ENCODE measurements around the gene PRKAG3. TPM values are rescaled to one million over a fixed set of nuclear protein-coding genes. Genes with fewer than 3 reads are reported as not detected.

The PRKAG3 gene
- total and polyA plus RNA-seq, 2 experiments from 2014 or later, result not detected

GRCh38 chr2:218872645-218873358 is 41.2 kb upstream of the PRKAG3 start:
- Mint-ChIP-seq H3K27ac (no peak overlapping the region), H3K4me3 (peak overlapping the region; percentile 43), H3K36me3 (ENCODE audit: low read depth) (no peaks in the 10 kb centered on the region; the same call in 2 of the 3 replicates), H3K9me3 (peaks cover 6% of the 10 kb centered on the region; the same call in 2 of the 3 replicates), H3K4me1 (peaks cover 20% of the 10 kb centered on the region), H3K27me3 (ENCODE audit: insufficient read depth, low read depth, poor library complexity) (peaks cover 100% of the 10 kb centered on the region)
- H3K4me3 ChIP-seq, result peak overlapping the region; percentile 36; the same call in 1 of the 2 replicates
- peak overlapping the region; percentile 48; the same call in 1 of the 2 replicates for H3K4me2 ChIP-seq
- DNase-seq (ENCODE audit: low spot score), result peak; percentile 80
- peaks cover 100% of the 10 kb centered on the region for H3K27me3 ChIP-seq (ENCODE audit: insufficient read depth)
- no peak overlapping the region for H2AFZ ChIP-seq
- TF ChIP-seq CTCF (conservative IDR thresholded peaks at IDR 0.05; ENCODE audit: low read depth in 2 of 2) (peak in 1 of 2 experiments; percentile 16; a peak in 1 of 4 replicates), EZH2 (IDR thresholded peaks at IDR 0.05; ENCODE audit: low read depth, unreplicated experiment) (peak; percentile 96), STAT1 (IDR thresholded peaks at IDR 0.05; ENCODE audit: unreplicated experiment) (no peak)
- H3K36me3 ChIP-seq (ENCODE audit: insufficient read depth), result no peaks in the 10 kb centered on the region
- peaks cover 9% of the 10 kb centered on the region; the same call in 1 of the 2 replicates for H3K4me1 ChIP-seq (ENCODE audit: insufficient read depth)
- no peak overlapping the region for H3K27ac ChIP-seq (ENCODE audit: low read depth)
- no peaks in the 10 kb centered on the region for H3K9me2 ChIP-seq (ENCODE audit: insufficient read depth)
- ATAC-seq, result peak; percentile 73
- H3F3A ChIP-seq (replicated peaks; ENCODE audit: low read depth), result no peaks in the 10 kb centered on the region
- H3K79me2 ChIP-seq (replicated peaks; ENCODE audit: insufficient read depth), result no peaks in the 10 kb centered on the region
- peaks cover 23% of the 10 kb centered on the region for H4K20me1 ChIP-seq (replicated peaks; ENCODE audit: insufficient read depth)

- H3K27me3 ChIP-seq (ENCODE audit: insufficient read depth), result peaks cover 100% of the 10 kb centered on the region
- H4K20me1 ChIP-seq (replicated peaks; ENCODE audit: insufficient read depth), result peaks cover 17% of the 10 kb centered on the region
- peak overlapping the region; percentile 44; the same call in 1 of the 2 replicates for H3K4me3 ChIP-seq
- H3K79me2 ChIP-seq (replicated peaks; ENCODE audit: insufficient read depth), result no peaks in the 10 kb centered on the region
- no peaks in the 10 kb centered on the region for H3K9me2 ChIP-seq (ENCODE audit: insufficient read depth)
- DNase-seq (ENCODE audit: low spot score) (no peak), ATAC-seq (no peak)
- H3K4me2 ChIP-seq, result peak overlapping the region; percentile 72
- TF ChIP-seq ETS1 (IDR thresholded peaks at IDR 0.05), result no peak
- TF ChIP-seq EZH2phosphoT487 (IDR thresholded peaks at IDR 0.05; ENCODE audit: unreplicated experiment), result peak; percentile 76
- peak; percentile 79 for TF ChIP-seq EZH2 (IDR thresholded peaks at IDR 0.05; ENCODE audit: low read depth, unreplicated experiment)
- peaks cover 100% of the 10 kb centered on the region for H3K27me3 Mint-ChIP-seq (ENCODE audit: insufficient read depth, low read depth, poor library complexity)
- H3F3A ChIP-seq (replicated peaks; ENCODE audit: low read depth), result no peaks in the 10 kb centered on the region
- H3K27ac ChIP-seq (ENCODE audit: low read depth), result no peak overlapping the region
- no peak overlapping the region for H3K27ac Mint-ChIP-seq
- H3K36me3 ChIP-seq (ENCODE audit: insufficient read depth), result no peaks in the 10 kb centered on the region
- H3K4me1 Mint-ChIP-seq, result peaks cover 18% of the 10 kb centered on the region
- peaks cover 6% of the 10 kb centered on the region; the same call in 2 of the 3 replicates for H3K9me3 Mint-ChIP-seq
- H3K36me3 Mint-ChIP-seq (ENCODE audit: low read depth), result no peaks in the 10 kb centered on the region; the same call in 2 of the 3 replicates
- peak overlapping the region; percentile 59; the same call in 1 of the 2 replicates for H2AFZ ChIP-seq
- peaks cover 9% of the 10 kb centered on the region; the same call in 1 of the 2 replicates for H3K4me1 ChIP-seq (ENCODE audit: insufficient read depth)
- peak overlapping the region; percentile 24; the same call in 2 of the 3 replicates for H3K4me3 Mint-ChIP-seq
Observed at GRCh38 chr2:218871345-218872302, 40.0 kb upstream of the PRKAG3 start.
